ENCODE data around the gene GMDS. TPM values are rescaled to one million over a fixed set of nuclear protein-coding genes. Genes with fewer than 3 reads are reported as not detected.

The GMDS gene
- total RNA-seq, 2 experiments from 2014 or later: 36.6 to 42.8 TPM

DNA sequence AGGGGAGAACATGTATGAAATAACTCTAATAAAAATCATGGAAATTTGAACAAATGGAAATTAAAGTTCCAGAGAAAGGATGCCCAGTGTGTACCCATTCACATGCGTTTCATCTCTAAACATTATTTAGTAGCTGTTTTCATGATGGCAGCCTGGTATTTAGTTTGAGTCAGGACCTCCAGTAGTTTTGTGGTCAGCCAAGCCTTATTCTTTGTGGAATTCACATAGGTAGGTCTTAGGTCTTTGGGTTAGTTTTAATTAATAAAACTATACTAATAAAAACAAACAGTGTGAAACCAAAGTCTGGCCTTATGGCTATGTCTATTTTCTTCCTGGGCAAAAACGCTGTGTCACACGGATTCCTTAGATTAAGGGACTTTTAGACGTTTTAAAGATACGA is 497.9 kb downstream of the GMDS start:
- no peak for DNase-seq
- H3K9me3 Mint-ChIP-seq: peaks cover 11% of the 10 kb centered on the region
- ATAC-seq: no peak
- H3K4me3 Mint-ChIP-seq: no peak overlapping the region
- no peaks in the 10 kb centered on the region for H3K27me3 Mint-ChIP-seq
- intact Hi-C loops (cut with micrococcal nuclease): no loop called here
- peaks cover 10% of the 10 kb centered on the region for H3K36me3 Mint-ChIP-seq (ENCODE audit: low read depth)
- ChIA-PET POLR2A (no interaction called here), CTCF (no interaction called here)
- TF ChIP-seq, protein P1, sequence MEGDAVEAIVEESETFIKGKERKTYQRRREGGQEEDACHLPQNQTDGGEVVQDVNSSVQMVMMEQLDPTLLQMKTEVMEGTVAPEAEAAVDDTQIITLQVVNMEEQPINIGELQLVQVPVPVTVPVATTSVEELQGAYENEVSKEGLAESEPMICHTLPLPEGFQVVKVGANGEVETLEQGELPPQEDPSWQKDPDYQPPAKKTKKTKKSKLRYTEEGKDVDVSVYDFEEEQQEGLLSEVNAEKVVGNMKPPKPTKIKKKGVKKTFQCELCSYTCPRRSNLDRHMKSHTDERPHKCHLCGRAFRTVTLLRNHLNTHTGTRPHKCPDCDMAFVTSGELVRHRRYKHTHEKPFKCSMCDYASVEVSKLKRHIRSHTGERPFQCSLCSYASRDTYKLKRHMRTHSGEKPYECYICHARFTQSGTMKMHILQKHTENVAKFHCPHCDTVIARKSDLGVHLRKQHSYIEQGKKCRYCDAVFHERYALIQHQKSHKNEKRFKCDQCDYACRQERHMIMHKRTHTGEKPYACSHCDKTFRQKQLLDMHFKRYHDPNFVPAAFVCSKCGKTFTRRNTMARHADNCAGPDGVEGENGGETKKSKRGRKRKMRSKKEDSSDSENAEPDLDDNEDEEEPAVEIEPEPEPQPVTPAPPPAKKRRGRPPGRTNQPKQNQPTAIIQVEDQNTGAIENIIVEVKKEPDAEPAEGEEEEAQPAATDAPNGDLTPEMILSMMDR (IDR thresholded peaks at IDR 0.05): no peak
- no peaks in the 10 kb centered on the region for H3K4me1 Mint-ChIP-seq (ENCODE audit: low read depth)
- no peak overlapping the region for H3K27ac Mint-ChIP-seq

DNA sequence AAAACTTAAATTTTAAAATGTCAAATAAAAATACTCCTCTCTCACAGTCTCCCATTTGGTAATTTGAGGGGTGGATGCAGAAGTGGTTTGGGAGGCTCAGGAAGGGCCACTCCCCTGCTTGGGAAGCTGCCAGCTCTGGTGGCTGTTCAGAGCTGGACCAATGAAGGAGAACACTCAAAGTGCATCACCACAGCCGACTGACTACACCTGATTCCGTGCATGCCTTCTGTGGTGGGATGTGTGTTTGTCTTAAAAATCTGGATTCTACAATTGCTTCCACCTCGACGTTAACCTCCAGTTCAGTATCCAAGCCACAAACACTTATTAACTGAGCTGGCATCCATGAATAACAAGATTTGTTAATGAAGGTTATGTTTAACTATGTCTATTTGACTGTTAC is 498.4 kb downstream of the GMDS start:
- H3K4me1 Mint-ChIP-seq (ENCODE audit: low read depth): no peaks in the 10 kb centered on the region
- H3K36me3 Mint-ChIP-seq (ENCODE audit: low read depth): peaks cover 10% of the 10 kb centered on the region
- ChIA-PET CTCF (no interaction called here), POLR2A (no interaction called here)
- peaks cover 5% of the 10 kb centered on the region for H3K9me3 Mint-ChIP-seq
- TF ChIP-seq, protein P1 (IDR thresholded peaks at IDR 0.05): no peak
- no peaks in the 10 kb centered on the region for H3K27me3 Mint-ChIP-seq
- no peak for ATAC-seq
- H3K27ac Mint-ChIP-seq: no peak overlapping the region
- intact Hi-C loops (cut with micrococcal nuclease): no loop called here
- DNase-seq: no peak
- no peak overlapping the region for H3K4me3 Mint-ChIP-seq

DNA sequence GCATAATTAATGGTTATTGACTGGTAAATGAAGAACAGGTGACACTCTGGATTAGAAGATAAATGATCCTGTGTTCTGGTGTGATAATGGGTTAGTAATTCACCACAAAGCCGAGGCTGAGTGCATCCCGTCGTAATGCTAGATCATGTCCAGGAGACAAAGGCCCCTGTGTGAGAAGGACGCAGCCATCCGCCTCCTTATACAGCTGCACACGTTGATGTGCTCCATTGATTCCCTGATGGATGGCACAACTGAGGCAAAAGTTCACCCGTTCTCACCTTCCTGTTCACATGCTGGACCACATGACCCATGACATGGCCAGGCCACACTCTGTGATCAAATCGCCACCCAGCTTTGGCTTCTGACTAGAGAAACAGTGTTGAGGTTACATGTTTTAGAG is 499.6 kb downstream of the GMDS start:
- TF ChIP-seq, protein P1 (IDR thresholded peaks at IDR 0.05): no peak
- Mint-ChIP-seq H3K36me3 (ENCODE audit: low read depth) (peaks cover 5% of the 10 kb centered on the region), H3K4me3 (no peak overlapping the region), H3K27me3 (no peaks in the 10 kb centered on the region), H3K4me1 (ENCODE audit: low read depth) (no peaks in the 10 kb centered on the region), H3K9me3 (no peaks in the 10 kb centered on the region), H3K27ac (no peak overlapping the region)
- POLR2A ChIA-PET: no interaction called here
- DNase-seq (no peak), ATAC-seq (no peak)
- CTCF ChIA-PET: no interaction called here
- intact Hi-C loops (cut with micrococcal nuclease): no loop called here

DNA sequence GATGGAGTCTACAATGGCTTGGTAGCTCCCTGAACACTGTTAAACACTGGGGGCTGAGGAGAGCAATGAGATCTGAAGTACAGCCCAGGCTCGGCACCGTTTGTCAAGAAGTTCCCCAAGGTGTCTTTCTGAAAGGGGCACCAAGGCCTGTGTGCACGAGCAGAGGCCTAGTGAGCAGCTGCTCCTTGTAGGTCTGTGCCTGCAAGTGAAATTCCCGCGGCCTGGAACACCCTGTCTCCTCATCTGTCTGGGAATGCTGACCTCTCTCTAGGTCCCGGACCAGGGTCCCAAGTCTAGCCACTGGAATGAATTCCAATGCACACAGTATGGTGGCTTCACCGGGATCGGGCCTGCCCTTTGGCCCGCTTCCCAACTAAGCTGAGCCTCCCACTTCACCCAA is 500.9 kb downstream of the GMDS start:
- no peak for DNase-seq
- POLR2A ChIA-PET: interaction anchor here (1.4 kb wide), 1 partner anchor 11 kb away, joined by 4 read pairs; no protein-coding TSS in a partner anchor
- no peak overlapping the region for H3K4me3 Mint-ChIP-seq
- no peaks in the 10 kb centered on the region for H3K27me3 Mint-ChIP-seq
- H3K27ac Mint-ChIP-seq: no peak overlapping the region
- ATAC-seq: no peak
- peaks cover 5% of the 10 kb centered on the region for H3K36me3 Mint-ChIP-seq (ENCODE audit: low read depth)
- CTCF ChIA-PET: no interaction called here
- H3K4me1 Mint-ChIP-seq (ENCODE audit: low read depth): no peaks in the 10 kb centered on the region
- H3K9me3 Mint-ChIP-seq: no peaks in the 10 kb centered on the region
- intact Hi-C loops (cut with micrococcal nuclease): no loop called here
- TF ChIP-seq, protein P1 (IDR thresholded peaks at IDR 0.05): no peak

DNA sequence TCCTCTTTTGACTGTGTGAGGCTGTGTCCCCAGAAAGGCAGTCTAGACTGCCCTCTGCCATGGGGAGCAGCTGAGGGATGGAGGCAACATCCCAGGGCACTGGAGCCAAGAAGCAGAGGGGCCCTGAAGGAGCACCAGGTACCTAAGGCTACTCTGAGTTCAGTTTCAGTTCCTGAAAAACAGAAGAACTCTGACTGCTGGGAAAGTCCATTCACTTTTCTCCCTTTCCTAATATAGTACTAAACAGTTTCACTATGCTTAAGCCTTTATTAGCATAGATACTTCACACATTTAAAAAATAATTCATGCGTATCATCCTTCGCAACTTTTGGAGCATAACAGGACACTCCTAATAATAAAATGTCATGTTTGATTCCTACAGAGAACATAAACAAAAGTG is 505.7 kb downstream of the GMDS start:
- CTCF ChIA-PET: no interaction called here
- peaks cover 5% of the 10 kb centered on the region for H3K36me3 Mint-ChIP-seq (ENCODE audit: low read depth)
- ATAC-seq: no peak
- H3K4me3 Mint-ChIP-seq: no peak overlapping the region
- no peaks in the 10 kb centered on the region for H3K27me3 Mint-ChIP-seq
- no peaks in the 10 kb centered on the region for H3K9me3 Mint-ChIP-seq
- POLR2A ChIA-PET: no interaction called here
- TF ChIP-seq, protein P1 (IDR thresholded peaks at IDR 0.05): no peak
- H3K4me1 Mint-ChIP-seq (ENCODE audit: low read depth): no peaks in the 10 kb centered on the region
- no peak overlapping the region for H3K27ac Mint-ChIP-seq
- intact Hi-C loops (cut with micrococcal nuclease): no loop called here
- no peak for DNase-seq
